HepG2 (cell line): ENCODE measurements around the gene MIS18A. TPM values are rescaled to one million over a fixed set of nuclear protein-coding genes. Genes with fewer than 3 reads are reported as not detected.

Source experiments
- FOXP4 ChIP-seq: sonication (generic); formaldehyde crosslinking; IDR thresholded peaks from 2 replicates; pipeline ENCODE4 v1.4.0; 2020; ENCODE audit warnings: missing genetic modification reagents
- GFI1 ChIP-seq: sonication (generic); formaldehyde crosslinking; IDR thresholded peaks from 2 replicates; pipeline ENCODE4 v1.5.0; 2020; ENCODE audit warnings: missing genetic modification reagents, mild to moderate bottlenecking, borderline replicate concordance
- ISL2 ChIP-seq: sonication (generic); formaldehyde crosslinking; IDR thresholded peaks from 2 replicates; pipeline ENCODE4 v1.5.0; 2020; ENCODE audit warnings: missing genetic modification reagents
- MXI1 ChIP-seq: IDR thresholded peaks from 3 replicates; pipeline ENCODE4 v1.6.1; 2012; ENCODE audit warnings: low read depth, low read length, inconsistent platforms, borderline replicate concordance
- NCOA5 ChIP-seq: sonication (generic); formaldehyde crosslinking; IDR thresholded peaks from 2 replicates; pipeline ENCODE4 v1.4.0; 2020; ENCODE audit warnings: missing genetic modification reagents
- NKX3-1 ChIP-seq: sonication (generic); formaldehyde crosslinking; IDR thresholded peaks from 2 replicates; pipeline ENCODE4 v1.5.0; 2020; ENCODE audit warnings: missing genetic modification reagents
- RARA ChIP-seq: IDR thresholded peaks from 2 replicates; pipeline ENCODE4 v1.6.1; 2016; ENCODE audit warnings: missing genetic modification reagents, missing compliant biosample characterization
- STAT6 ChIP-seq: sonication (generic); formaldehyde crosslinking; IDR thresholded peaks from 2 replicates; pipeline ENCODE4 v1.4.0; 2020; ENCODE audit warnings: missing genetic modification reagents, mild to moderate bottlenecking, borderline replicate concordance
- TCF7 ChIP-seq: sonication (generic); IDR thresholded peaks from 2 replicates; pipeline ENCODE4 v1.6.1; 2016; ENCODE audit warnings: antibody characterized with exemption, low read depth
- ZMAT3 ChIP-seq: sonication (generic); formaldehyde crosslinking; conservative IDR thresholded peaks from 2 replicates; pipeline ENCODE4 v1.7.0; 2021; ENCODE audit warnings: missing genetic modification reagents
- ZNF331 ChIP-seq: sonication (generic); formaldehyde crosslinking; IDR thresholded peaks from 2 replicates; pipeline ENCODE4 v1.4.0; 2020; ENCODE audit warnings: missing genetic modification reagents
- ZNF367 ChIP-seq: sonication (generic); formaldehyde crosslinking; IDR thresholded peaks from 2 replicates; pipeline ENCODE4 v1.4.0; 2020; ENCODE audit warnings: missing genetic modification reagents, borderline replicate concordance
- ZNF710 ChIP-seq: sonication (generic); formaldehyde crosslinking; IDR thresholded peaks from 2 replicates; pipeline ENCODE4 v1.5.0; 2020; ENCODE audit warnings: mild to moderate bottlenecking, missing genetic modification reagents, borderline replicate concordance
- ZNF777 ChIP-seq: sonication (generic); formaldehyde crosslinking; IDR thresholded peaks from 2 replicates; pipeline ENCODE4 v1.4.0; 2020; ENCODE audit warnings: missing genetic modification reagents
- polyA plus RNA-seq, 8 experiments: library from polyadenylated mRNA; depleted of rRNA in 3 of 8; stranded (reverse) in 7 of 8; unstranded in 1 of 8; fragments of >200 nt; fragmentation: Illumina TruSeq in 4 of 8; extraction: Trizol in 4 of 8; gene quantifications; 2 replicates each; pipeline versions ENCODE4 v1.2.1 to v1.2.3, GENCODE V29; 2011 to 2016; ENCODE audit warnings: low read depth in 4 of 8, missing spikeins in 1 of 8, mixed read lengths in 1 of 8; ENCODE audit not compliant: insufficient read depth in 1 of 8
- total RNA-seq, 5 experiments: library from RNA; depleted of rRNA; stranded (reverse); fragments of >200 nt; fragmentation: Illumina TruSeq; extraction: Trizol; gene quantifications; 2 replicates each; pipeline ENCODE4 v1.2.3, GENCODE V29; 2016; ENCODE audit warnings: low read depth in 1 of 5
- TF ChIP-seq, protein P1 (sequence below): sonication (generic); formaldehyde crosslinking; IDR thresholded peaks from 2 replicates; pipeline ENCODE4 v1.4.0; 2020; ENCODE audit warnings: mild to moderate bottlenecking, missing genetic modification reagents
- TF ChIP-seq, protein P2 (sequence below): sonication (generic); formaldehyde crosslinking; IDR thresholded peaks from 2 replicates; pipeline ENCODE4 v1.4.0; 2020; ENCODE audit warnings: missing genetic modification reagents

Gene MIS18A
- total and polyA plus RNA-seq, 2 of the 13 experiments (the other 11 are each of a cell fraction or from before 2014, with no cell fraction given): 11.2 to 41.4 TPM

DNA sequence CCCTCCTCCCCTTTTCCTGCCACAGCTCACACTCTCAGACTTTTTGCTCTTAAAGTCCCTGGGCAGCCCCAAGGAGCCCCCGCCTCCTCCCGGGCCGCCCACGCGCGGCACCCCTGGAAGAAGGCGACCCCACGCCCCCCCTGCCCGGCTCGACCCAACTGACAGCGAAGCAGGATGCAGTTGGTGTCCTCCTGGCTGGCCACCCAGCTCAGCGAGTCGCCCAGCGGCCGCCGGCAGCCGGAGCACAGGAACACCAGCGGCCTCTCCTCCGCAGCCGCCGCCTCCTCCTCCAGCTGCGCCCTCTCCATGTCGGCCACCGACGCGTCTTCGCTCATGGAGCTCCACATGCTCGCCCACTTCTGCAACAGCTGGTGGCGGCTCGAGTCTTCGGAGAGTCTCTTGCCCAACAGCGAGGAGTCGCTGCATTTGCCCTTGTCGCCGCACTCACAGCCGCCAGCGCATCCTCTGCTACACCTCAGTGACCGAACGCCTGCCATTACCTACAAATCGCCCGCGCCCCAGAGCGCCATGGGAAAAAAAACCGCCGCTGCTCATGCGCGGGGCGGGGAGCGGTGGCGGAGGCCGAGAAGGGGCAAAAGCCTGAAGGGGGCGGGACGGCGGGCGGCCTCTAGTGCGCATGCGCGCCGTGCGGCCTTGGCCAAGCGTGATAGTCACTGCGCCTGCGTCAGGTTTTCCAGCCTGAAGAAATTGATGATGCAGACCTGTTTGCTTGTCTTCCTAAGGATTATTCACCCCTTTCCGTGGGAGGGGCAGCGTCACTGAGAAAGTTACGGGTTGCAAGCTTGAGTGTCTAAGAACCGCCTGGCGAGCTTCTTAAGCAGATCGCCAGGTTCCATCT is at the start of gene MIS18A (continued):
- TF ChIP-seq FOXP4 (CRISPR knock-in tag) (peak; percentile 43; the same call in 1 of the 2 replicates), ZNF331 (CRISPR knock-in tag) (no peak), ISL2 (CRISPR knock-in tag) (no peak), ZNF777 (no peak), TCF7 (no peak), NCOA5 (no peak), RARA (CRISPR knock-in tag) (no peak), ZNF710 (CRISPR knock-in tag) (peak; percentile 62; the same call in 1 of the 2 replicates), MXI1 (peak; percentile 86; the same call in 2 of the 3 replicates), ZMAT3 (CRISPR knock-in tag) (no peak), NKX3-1 (CRISPR knock-in tag) (no peak), ZNF367 (CRISPR knock-in tag) (no peak), STAT6 (CRISPR knock-in tag) (no peak), GFI1 (CRISPR knock-in tag) (no peak)
- TF ChIP-seq, protein P1, sequence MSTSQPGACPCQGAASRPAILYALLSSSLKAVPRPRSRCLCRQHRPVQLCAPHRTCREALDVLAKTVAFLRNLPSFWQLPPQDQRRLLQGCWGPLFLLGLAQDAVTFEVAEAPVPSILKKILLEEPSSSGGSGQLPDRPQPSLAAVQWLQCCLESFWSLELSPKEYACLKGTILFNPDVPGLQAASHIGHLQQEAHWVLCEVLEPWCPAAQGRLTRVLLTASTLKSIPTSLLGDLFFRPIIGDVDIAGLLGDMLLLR: peak; percentile 88
- TF ChIP-seq, protein P2, sequence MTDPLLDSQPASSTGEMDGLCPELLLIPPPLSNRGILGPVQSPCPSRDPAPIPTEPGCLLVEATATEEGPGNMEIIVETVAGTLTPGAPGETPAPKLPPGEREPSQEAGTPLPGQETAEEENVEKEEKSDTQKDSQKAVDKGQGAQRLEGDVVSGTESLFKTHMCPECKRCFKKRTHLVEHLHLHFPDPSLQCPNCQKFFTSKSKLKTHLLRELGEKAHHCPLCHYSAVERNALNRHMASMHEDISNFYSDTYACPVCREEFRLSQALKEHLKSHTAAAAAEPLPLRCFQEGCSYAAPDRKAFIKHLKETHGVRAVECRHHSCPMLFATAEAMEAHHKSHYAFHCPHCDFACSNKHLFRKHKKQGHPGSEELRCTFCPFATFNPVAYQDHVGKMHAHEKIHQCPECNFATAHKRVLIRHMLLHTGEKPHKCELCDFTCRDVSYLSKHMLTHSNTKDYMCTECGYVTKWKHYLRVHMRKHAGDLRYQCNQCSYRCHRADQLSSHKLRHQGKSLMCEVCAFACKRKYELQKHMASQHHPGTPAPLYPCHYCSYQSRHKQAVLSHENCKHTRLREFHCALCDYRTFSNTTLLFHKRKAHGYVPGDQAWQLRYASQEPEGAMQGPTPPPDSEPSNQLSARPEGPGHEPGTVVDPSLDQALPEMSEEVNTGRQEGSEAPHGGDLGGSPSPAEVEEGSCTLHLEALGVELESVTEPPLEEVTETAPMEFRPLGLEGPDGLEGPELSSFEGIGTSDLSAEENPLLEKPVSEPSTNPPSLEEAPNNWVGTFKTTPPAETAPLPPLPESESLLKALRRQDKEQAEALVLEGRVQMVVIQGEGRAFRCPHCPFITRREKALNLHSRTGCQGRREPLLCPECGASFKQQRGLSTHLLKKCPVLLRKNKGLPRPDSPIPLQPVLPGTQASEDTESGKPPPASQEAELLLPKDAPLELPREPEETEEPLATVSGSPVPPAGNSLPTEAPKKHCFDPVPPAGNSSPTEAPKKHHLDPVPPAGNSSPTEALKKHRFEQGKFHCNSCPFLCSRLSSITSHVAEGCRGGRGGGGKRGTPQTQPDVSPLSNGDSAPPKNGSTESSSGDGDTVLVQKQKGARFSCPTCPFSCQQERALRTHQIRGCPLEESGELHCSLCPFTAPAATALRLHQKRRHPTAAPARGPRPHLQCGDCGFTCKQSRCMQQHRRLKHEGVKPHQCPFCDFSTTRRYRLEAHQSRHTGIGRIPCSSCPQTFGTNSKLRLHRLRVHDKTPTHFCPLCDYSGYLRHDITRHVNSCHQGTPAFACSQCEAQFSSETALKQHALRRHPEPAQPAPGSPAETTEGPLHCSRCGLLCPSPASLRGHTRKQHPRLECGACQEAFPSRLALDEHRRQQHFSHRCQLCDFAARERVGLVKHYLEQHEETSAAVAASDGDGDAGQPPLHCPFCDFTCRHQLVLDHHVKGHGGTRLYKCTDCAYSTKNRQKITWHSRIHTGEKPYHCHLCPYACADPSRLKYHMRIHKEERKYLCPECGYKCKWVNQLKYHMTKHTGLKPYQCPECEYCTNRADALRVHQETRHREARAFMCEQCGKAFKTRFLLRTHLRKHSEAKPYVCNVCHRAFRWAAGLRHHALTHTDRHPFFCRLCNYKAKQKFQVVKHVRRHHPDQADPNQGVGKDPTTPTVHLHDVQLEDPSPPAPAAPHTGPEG (CRISPR knock-in tag): no peak
